ENCODE results near the gene MGST2. TPM values are rescaled to one million over a fixed set of nuclear protein-coding genes. Genes with fewer than 3 reads are reported as not detected.

The MGST2 gene
- total RNA-seq, 1 donor from 2014 or later: 66.1 TPM

DNA sequence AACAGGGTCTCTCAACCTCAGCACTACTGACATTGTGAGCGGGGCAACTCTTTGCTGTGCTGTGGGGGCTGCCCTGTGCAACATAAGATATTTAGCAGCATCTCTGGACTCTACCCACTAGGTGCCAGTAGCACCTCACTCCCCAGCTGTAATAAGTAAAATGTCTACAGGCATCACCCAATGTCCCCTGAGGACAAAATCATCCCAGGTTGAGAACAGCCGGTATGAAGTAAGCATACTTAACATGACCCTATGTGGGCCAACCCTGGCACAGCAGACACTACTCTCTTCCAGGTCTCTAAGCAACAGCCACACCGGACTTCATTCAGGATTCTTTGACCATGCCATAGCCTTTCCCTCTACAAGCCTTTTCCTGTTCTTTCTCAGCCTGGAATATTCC, 10.5 kb upstream of the MGST2 start:
- no peaks in the 10 kb centered on the region for H3K36me3 Mint-ChIP-seq (ENCODE audit: insufficient read depth)
- H3K4me1 Mint-ChIP-seq (ENCODE audit: low read depth): peaks cover 40% of the 10 kb centered on the region
- H3K27me3 Mint-ChIP-seq: no peaks in the 10 kb centered on the region
- TF ChIP-seq, protein P1, sequence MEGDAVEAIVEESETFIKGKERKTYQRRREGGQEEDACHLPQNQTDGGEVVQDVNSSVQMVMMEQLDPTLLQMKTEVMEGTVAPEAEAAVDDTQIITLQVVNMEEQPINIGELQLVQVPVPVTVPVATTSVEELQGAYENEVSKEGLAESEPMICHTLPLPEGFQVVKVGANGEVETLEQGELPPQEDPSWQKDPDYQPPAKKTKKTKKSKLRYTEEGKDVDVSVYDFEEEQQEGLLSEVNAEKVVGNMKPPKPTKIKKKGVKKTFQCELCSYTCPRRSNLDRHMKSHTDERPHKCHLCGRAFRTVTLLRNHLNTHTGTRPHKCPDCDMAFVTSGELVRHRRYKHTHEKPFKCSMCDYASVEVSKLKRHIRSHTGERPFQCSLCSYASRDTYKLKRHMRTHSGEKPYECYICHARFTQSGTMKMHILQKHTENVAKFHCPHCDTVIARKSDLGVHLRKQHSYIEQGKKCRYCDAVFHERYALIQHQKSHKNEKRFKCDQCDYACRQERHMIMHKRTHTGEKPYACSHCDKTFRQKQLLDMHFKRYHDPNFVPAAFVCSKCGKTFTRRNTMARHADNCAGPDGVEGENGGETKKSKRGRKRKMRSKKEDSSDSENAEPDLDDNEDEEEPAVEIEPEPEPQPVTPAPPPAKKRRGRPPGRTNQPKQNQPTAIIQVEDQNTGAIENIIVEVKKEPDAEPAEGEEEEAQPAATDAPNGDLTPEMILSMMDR (IDR thresholded peaks at IDR 0.05; ENCODE audit: unreplicated experiment): peak; percentile 45
- H3K27ac Mint-ChIP-seq: no peak overlapping the region
- DNase-seq (ENCODE audit: low spot score, unreplicated experiment): no peak
- no peaks in the 10 kb centered on the region for H3K9me3 Mint-ChIP-seq (ENCODE audit: low read depth)
- no peak overlapping the region for H3K4me3 Mint-ChIP-seq (ENCODE audit: low read depth)

DNA sequence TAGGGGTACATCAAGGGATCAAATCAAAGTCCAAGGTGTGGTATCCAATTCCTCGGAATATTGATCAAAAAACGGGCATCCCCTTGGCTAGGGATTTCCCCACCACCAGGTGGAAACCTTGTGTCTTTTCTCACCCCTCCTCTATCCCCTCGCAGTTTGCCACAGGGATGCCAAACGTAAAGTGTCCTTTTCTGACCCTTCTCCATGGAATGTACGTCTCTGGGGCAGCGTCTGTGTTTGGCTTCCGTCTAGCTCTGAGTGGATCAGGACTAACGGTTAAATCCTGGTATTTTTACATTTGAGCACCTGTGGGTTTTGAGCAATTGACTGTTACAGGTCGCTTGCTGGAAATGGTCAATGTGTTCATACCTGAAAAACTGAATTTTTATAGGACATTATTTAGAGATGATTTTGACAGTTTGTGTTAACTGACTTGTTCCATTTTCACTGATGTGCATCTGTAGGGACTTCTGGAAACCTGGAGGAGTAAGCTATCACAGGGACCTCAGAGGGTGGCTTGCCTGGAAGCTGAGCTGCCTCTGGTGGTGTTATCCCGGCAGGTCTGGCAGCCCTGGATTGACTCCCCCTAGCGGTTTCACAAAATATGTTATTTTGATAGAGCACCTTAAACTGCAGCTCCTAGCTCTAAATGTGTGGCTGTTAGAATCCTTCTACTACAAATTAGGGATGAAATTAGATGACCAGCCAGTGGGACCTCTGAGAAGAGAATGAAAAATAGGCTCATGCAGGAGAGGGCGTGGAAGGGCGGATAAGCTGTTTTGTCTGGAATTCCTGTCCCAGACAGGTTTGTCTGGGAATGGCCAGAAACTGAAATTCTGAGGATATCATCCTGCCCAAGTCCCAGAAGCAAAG, 8.8 kb upstream of the MGST2 start:
- Mint-ChIP-seq H3K36me3 (ENCODE audit: insufficient read depth) (peaks cover 2% of the 10 kb centered on the region), H3K4me3 (ENCODE audit: low read depth) (no peak overlapping the region), H3K9me3 (ENCODE audit: low read depth) (peaks cover 3% of the 10 kb centered on the region), H3K27ac (peak overlapping the region; percentile 74), H3K27me3 (no peaks in the 10 kb centered on the region), H3K4me1 (ENCODE audit: low read depth) (peaks cover 49% of the 10 kb centered on the region)
- TF ChIP-seq, protein P1 (IDR thresholded peaks at IDR 0.05; ENCODE audit: unreplicated experiment): peak; percentile 76
- peak; percentile 49 for DNase-seq (ENCODE audit: low spot score, unreplicated experiment)

DNA sequence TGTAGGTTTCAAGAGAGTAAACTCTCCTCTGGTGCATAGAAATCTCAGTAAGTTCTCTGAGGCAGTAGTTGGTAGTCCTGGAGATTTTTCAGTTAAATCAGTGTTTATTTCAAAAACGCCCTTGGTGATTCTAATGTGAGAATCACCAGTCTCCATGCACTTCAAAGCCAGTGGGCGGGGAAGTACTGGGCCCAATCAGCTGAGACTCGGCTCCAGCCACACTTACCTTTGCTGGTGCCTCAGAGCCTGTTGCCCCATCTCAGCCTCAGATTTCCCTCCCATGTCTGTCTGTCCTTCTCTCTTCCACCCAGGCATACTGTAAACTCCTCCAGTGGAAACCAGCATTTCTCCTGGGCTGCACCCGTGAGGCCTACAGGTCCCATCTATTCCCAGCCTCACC, 7.4 kb upstream of the MGST2 start:
- no peak overlapping the region for H3K4me3 Mint-ChIP-seq (ENCODE audit: low read depth)
- no peaks in the 10 kb centered on the region for H3K27me3 Mint-ChIP-seq
- H3K4me1 Mint-ChIP-seq (ENCODE audit: low read depth): peaks cover 56% of the 10 kb centered on the region
- no peak for DNase-seq (ENCODE audit: low spot score, unreplicated experiment)
- peaks cover 2% of the 10 kb centered on the region for H3K36me3 Mint-ChIP-seq (ENCODE audit: insufficient read depth)
- TF ChIP-seq, protein P1 (IDR thresholded peaks at IDR 0.05; ENCODE audit: unreplicated experiment): no peak
- peaks cover 3% of the 10 kb centered on the region for H3K9me3 Mint-ChIP-seq (ENCODE audit: low read depth)
- H3K27ac Mint-ChIP-seq: peak overlapping the region; percentile 67

DNA sequence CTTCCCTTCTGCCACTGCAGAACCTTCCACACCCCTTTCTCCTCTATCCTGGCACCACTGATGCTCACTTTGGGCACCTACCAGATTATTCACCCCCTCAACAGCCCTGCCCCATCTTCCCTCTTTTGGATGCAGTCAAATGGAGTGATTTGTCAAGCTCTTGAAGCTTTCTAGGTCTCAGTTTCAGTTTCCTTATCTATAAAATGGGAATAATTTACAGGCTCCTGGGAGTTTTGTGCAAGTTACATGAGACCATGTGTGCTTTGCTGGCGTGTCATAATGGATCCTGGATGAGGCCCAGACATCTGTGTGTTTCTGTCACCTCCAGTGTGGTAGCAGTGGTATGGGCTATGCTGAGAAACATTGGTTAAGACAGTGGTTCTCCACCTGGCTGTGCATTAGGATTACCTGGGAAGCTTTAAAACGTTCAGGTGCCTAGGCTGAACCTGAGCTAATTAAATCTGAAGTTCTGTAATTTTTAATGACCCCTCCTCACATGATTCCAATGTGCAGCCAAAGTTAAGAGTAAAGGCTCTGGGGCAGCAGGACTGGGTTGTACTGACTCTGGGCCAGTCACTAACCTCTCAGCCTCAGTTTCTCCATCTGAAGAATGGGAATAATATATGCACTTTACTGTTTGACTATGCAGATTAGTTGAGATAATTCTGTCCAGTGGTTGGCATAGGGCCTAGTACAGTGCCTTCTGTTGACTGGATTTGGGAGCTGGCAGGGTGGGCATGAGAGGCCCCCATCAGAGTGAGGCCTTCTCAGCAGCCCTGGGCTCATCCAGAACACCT, 6.8 kb upstream of the MGST2 start:
- H3K36me3 Mint-ChIP-seq (ENCODE audit: insufficient read depth): peaks cover 2% of the 10 kb centered on the region
- peaks cover 61% of the 10 kb centered on the region for H3K4me1 Mint-ChIP-seq (ENCODE audit: low read depth)
- TF ChIP-seq, protein P1 (IDR thresholded peaks at IDR 0.05; ENCODE audit: unreplicated experiment): no peak
- peak overlapping the region; percentile 67 for H3K27ac Mint-ChIP-seq
- DNase-seq (ENCODE audit: low spot score, unreplicated experiment): no peak
- no peaks in the 10 kb centered on the region for H3K27me3 Mint-ChIP-seq
- no peak overlapping the region for H3K4me3 Mint-ChIP-seq (ENCODE audit: low read depth)
- peaks cover 3% of the 10 kb centered on the region for H3K9me3 Mint-ChIP-seq (ENCODE audit: low read depth)

DNA sequence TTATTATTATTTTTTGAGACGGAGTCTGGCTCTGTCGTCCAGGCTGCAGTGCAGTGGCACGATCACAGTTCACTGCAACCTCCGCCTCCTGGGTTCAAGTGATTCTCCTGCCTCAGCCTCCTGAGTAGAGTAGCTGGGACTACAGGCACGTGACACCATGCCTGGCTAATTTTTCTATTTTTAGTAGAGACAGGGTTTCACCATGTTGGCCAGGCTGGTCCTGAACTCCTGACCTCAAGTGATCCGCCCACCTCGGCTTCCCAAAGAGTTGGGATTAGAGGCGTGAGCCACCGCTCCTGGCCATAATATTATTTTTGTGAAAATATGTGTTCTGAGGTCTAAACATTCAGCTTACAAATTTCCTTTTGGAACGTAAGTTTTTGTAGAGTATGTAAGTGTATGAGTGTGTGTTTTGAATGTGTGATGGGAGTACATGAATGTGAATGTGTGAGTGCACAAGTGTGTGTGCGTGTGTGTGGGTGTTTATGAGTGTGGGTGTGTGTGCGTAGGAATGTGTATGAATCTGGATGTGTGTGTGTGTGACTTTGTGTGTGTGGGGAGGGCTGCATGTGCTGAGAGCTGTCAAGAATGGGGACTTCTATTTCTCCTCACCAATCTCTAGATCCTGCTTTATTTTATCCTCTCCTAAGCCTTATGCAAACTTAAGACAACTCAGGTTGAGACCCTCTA, 5.7 kb upstream of the MGST2 start:
- peak overlapping the region; percentile 14 for H3K27ac Mint-ChIP-seq
- peaks cover 65% of the 10 kb centered on the region for H3K4me1 Mint-ChIP-seq (ENCODE audit: low read depth)
- no peaks in the 10 kb centered on the region for H3K27me3 Mint-ChIP-seq
- H3K36me3 Mint-ChIP-seq (ENCODE audit: insufficient read depth): peaks cover 2% of the 10 kb centered on the region
- TF ChIP-seq, protein P1 (IDR thresholded peaks at IDR 0.05; ENCODE audit: unreplicated experiment): no peak
- no peak overlapping the region for H3K4me3 Mint-ChIP-seq (ENCODE audit: low read depth)
- H3K9me3 Mint-ChIP-seq (ENCODE audit: low read depth): peaks cover 3% of the 10 kb centered on the region
- DNase-seq (ENCODE audit: low spot score, unreplicated experiment): no peak
